HFF-Myc (cell line): ENCODE measurements around the gene CCNQ.

Experiments used
- DNase-seq: peaks from one replicate; pipeline ENCODE4 v3.0.0-alpha.2; 2011; ENCODE audit warnings: low read depth; ENCODE audit errors: extremely low read depth
- H3K4me3 ChIP-seq: replicated peaks from 2 replicates; pipeline ENCODE4 v1.5.1; 2011; ENCODE audit warnings: low read depth, mild to moderate bottlenecking, control low read depth, low read length
- TF ChIP-seq, protein P1 (sequence below): IDR thresholded peaks from 2 replicates; pipeline ENCODE4 v1.5.1; 2012; ENCODE audit warnings: mild to moderate bottlenecking, low read depth, low read length, control low read depth; ENCODE audit errors: missing control alignments

The CCNQ gene

DNA sequence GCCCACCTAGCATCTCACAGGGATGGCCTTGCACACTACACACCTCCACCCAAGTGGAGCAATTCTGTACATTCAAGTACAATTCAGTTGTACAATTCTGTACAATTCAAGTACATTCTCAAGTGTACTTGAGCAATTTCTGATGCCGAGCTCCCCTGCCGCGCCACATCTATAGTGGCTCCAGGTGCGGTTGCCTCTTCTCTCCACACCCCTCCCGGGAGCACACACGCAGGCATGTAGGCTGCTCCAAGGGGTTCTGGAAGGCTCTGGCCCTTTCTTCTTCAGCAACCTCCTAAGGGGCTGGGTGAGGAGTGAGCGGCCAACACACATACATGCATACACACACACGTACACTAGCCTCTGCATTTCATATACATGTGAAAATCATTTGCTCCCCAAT, 29.2 kb upstream of the CCNQ start:
- DNase-seq: no peak
- H3K4me3 ChIP-seq: no peak overlapping the region
- TF ChIP-seq, protein P1, sequence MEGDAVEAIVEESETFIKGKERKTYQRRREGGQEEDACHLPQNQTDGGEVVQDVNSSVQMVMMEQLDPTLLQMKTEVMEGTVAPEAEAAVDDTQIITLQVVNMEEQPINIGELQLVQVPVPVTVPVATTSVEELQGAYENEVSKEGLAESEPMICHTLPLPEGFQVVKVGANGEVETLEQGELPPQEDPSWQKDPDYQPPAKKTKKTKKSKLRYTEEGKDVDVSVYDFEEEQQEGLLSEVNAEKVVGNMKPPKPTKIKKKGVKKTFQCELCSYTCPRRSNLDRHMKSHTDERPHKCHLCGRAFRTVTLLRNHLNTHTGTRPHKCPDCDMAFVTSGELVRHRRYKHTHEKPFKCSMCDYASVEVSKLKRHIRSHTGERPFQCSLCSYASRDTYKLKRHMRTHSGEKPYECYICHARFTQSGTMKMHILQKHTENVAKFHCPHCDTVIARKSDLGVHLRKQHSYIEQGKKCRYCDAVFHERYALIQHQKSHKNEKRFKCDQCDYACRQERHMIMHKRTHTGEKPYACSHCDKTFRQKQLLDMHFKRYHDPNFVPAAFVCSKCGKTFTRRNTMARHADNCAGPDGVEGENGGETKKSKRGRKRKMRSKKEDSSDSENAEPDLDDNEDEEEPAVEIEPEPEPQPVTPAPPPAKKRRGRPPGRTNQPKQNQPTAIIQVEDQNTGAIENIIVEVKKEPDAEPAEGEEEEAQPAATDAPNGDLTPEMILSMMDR: no peak

DNA sequence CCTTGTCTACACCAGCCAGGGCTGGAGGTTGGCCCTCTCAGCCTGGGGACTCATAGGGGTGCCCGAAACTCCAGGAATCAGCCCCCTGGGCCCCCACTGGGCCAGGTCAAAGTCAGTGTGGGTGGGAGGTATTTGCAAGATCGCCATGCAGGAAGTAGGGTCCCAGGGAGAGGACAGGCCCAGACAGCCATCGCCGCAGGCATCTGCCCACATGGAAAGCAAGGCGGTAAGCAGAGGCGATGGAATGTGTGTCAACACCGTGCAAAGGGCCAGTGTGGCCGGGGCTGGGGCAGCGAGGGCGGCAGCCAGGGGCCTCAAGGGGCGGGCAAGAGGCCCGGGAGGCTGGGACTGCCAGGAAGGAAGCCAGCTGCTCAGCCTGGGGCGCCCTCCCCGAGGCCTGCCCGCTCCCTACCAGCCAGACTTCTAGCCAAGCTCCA, 28.8 kb upstream of the CCNQ start:
- H3K4me3 ChIP-seq: no peak overlapping the region
- TF ChIP-seq, protein P1: no peak
- DNase-seq: no peak

DNA sequence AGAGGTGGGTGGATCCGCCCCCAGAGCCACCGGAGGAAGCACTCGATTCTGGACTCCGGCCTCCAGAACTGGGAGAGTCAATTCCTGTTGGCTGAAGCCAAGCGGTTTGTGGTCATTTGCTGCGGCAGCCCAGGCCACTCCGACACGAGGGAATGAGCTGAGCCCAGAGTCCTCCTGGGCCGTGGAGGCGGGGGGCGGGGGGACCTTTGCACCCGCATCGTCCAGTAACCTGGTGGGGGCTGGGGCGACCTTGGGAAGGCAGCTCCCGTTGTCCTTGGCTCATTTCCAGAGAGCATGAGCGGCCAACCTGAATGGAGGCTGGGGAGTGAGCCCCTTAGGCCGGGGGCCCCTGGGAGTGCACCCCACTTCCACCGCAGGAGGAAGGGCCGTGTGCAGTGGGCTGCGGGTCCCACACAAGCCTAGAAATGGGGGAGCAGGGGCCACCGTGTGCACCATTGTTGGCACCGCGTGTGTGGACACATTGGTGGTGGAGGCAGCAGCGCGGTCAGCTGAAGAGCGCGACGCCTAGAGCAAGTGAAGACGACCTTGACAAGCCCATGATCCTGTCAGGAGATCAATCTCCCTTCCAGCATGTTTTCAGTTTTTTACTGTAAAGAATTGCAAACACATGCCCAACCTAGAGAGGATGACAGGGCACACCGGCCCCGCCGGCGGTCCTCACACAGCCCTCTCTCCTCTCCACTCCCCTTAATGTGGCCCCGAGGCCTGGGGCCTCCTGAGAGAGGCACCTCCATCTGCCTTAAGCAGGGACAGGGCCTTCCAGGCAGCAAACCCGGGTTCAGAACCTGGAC, 28.1 kb upstream of the CCNQ start:
- no peak overlapping the region for H3K4me3 ChIP-seq
- TF ChIP-seq, protein P1: no peak
- no peak for DNase-seq

DNA sequence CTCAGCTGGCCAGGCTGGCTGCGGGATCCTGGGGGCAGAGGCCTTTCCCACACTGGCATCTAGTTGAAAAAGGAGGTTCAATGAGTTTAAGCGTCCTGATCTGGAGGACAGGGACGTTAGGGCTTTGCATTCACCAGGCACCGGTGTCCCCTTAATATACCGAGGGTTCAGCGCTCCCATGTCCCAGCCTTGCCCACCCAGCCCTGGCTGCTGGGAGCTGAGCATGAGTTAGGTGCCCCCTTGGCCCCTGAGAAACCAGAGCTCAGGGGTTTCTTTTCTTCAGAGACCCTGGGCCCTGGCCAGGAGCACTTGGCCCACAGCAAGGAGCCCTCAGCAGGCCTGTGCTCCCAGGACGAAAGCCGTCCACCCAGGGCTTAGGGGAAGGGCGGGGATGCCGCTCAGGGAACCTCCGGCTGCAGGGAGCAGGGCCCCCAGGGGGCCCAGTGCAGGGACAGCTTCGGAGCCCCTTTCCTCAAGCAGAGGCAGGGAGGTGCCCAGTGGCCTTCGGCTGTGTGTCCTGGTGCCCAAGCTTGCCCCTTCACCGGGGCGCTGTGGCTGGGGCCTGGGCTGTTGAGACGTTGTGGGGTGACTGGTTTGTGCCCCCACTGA, 27.2 kb upstream of the CCNQ start:
- DNase-seq: no peak
- no peak overlapping the region for H3K4me3 ChIP-seq
- TF ChIP-seq, protein P1: no peak

DNA sequence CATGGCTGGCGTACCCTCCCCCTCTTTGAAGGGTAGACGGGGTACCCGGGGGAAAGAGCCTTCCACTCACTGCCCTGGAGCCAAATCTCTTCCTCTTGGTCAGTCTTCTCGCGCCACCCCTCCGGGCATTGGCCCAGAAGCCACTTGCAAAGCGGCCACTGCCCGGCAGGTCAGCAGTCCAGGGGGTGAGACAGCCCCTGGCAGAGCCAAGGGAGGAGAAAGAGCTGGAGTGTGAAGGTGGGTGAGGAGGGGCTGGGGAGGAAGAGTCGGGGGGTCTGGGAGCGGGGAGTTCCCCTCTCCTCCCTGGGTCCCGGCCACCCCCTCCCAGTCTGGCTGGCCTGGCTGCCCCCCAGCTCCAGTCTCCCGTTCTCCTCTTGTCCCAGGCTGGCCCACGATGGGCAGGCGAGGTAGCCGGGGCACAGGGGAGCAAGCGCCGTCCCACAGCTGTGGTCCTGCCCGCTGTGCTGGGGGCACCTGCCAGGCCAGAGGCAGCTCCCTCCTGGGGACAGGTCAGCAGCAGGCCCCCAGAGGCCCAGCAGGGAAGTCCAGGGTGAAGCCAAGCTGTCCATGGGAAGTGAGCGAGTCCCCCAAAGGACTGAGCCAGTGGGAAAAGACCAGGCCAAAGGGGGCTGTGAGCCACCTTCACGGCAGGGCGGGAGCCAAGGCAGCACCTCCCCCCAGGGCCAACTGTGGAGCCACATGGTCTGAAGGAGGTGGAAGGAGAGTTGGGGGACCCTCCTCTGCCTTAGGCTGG, 26.5 kb upstream of the CCNQ start:
- TF ChIP-seq, protein P1: no peak
- no peak for DNase-seq
- no peak overlapping the region for H3K4me3 ChIP-seq

DNA sequence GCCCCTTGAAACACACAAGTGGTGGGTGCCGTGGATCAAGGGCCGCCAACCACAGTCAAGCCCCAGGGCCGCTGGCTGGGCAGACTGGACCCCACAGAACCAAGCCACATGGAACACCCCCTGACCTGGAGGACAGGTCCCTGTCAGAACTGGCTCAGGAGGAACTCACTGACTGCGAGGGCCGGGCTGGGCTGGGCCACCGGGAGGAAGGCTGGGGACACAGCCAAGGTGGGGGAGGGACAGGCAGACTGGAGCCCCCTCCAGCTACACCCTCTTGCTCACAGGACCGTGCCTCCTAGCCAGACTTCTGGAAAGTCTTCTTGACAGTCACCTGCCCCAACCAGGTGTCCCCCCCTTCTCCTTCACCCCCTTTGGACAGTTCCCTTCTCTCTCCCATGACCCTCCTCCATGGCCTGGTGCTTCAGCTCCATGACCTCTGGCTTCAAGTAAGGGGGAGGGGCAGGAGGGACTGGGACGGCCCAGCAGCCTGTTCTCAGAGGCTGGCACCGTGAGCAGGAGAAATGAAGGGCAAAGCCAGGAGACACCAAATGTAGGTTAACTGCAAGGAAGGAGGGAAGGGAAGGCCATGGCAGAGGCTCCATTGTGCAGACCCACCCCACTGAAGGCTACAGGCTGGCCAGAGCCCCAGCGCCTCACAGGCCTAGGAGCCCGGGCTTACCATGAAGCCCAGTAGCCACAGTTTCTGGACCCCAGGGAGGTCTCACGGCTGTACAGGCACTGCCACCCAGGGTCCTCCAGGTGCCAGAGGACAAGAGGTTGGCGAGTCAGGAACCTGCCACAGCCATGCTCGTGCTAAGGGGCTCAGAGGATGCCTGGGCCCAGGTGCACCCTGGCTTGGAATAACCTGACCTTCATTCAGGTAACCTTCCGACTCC, 25.5 kb upstream of the CCNQ start:
- no peak overlapping the region for H3K4me3 ChIP-seq
- TF ChIP-seq, protein P1: no peak
- no peak for DNase-seq
